Measurements from ENCODE around the gene CAV2.
"Not testable (repeated sequence)": the region's sequence is repeated elsewhere in the genome, so short reads cannot be mapped to it uniquely, and the experiment has no call there.

CAV2 gene

DNA sequence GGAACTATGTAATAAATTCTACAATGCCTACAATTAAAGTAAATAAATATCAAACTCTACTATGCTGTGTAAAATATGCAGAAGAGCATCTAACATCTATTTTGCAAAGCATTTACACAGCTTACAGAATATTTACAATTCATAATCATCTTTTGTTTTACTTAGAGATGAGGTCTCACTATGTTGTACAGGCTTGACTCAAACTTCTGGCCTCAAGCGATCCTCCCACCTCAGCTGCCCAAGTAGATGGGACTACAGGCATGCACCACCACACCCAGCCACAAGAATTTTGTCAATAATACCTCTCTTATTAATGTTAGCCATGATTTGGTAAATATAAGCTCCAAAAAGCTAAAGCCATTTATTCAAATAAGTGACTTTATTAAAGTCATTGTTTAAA lies 21.9 kb upstream of the CAV2 start:
- no peak overlapping the region for H3K4me2 ChIP-seq (ENCODE audit: insufficient read depth, low read length, poor library complexity, severe bottlenecking)
- no peak overlapping the region for H3K4me3 ChIP-seq (ENCODE audit: low read length in 2 of 2)
- H3K9ac ChIP-seq (ENCODE audit: low read depth, low read length, poor library complexity), result no peak overlapping the region
- no peak overlapping the region for H2BK120ac ChIP-seq (ENCODE audit: low read depth, low read length)
- no peaks in the 10 kb centered on the region for H3K9me3 ChIP-seq (replicated peaks in 1 of 2; ENCODE audit: control insufficient read depth in 2 of 2, insufficient read depth in 1 of 2, low read depth in 1 of 2, low read length in 2 of 2)
- no peak overlapping the region for H3K27ac ChIP-seq (replicated peaks; ENCODE audit: low read length)
- H2BK15ac ChIP-seq (ENCODE audit: low read length), result no peak overlapping the region
- no peak overlapping the region for H3K14ac ChIP-seq (ENCODE audit: low read length)
- no peaks in the 10 kb centered on the region for H3K27me3 ChIP-seq (ENCODE audit: control insufficient read depth in 3 of 3, insufficient read depth in 3 of 3, low read depth in 1 of 3, low read length in 3 of 3)
- H3K18ac ChIP-seq (ENCODE audit: low read length), result no peak overlapping the region
- no peaks in the 10 kb centered on the region for H3K4me1 ChIP-seq (ENCODE audit: control insufficient read depth in 2 of 2, insufficient read depth in 1 of 2, low read depth in 1 of 2, low read length in 2 of 2)
- no peak overlapping the region for H4K8ac ChIP-seq (ENCODE audit: low read depth, low read length)
- no peak overlapping the region for H3K23ac ChIP-seq (ENCODE audit: low read depth, low read length, poor library complexity)
- no peak overlapping the region for H2AK5ac ChIP-seq (ENCODE audit: low read depth, low read length)
- no peak overlapping the region for H4K91ac ChIP-seq (ENCODE audit: low read depth, low read length, poor library complexity)
- H2BK12ac ChIP-seq (ENCODE audit: low read length), result no peak overlapping the region
- WGBS, 2 donors (ENCODE audit: extremely low coverage in 2 of 2, insufficient read length in 2 of 2, insufficient replicate concordance in 1 of 2), result no CpG with 5 or more reads among the region's 1 CpG
- no peak for DNase-seq (ENCODE audit: low spot score)
- H3K79me1 ChIP-seq (ENCODE audit: low read depth, low read length), result no peaks in the 10 kb centered on the region
- no peak overlapping the region for H3K4ac ChIP-seq (ENCODE audit: low read length)
- H3K36me3 ChIP-seq (replicated peaks in 1 of 2; ENCODE audit: control insufficient read depth in 2 of 2, insufficient read depth in 2 of 2, low read length in 2 of 2), result no peaks in the 10 kb centered on the region
- H2AFZ ChIP-seq (ENCODE audit: low read length), result no peak overlapping the region
- no peak overlapping the region for H2BK5ac ChIP-seq (ENCODE audit: low read length)

GRCh38 chr7:116478834-116479233 lies 20.7 kb upstream of the CAV2 start:
- Histone ChIP-seq H2BK12ac (ENCODE audit: low read length) (no peak overlapping the region), H2BK5ac (ENCODE audit: low read length) (no peak overlapping the region), H3K4me3 (ENCODE audit: low read length in 2 of 2) (no peak overlapping the region), H2AK5ac (ENCODE audit: low read depth, low read length) (no peak overlapping the region), H3K23ac (ENCODE audit: low read depth, low read length, poor library complexity) (no peak overlapping the region), H4K8ac (ENCODE audit: low read depth, low read length) (no peak overlapping the region), H3K18ac (ENCODE audit: low read length) (no peak overlapping the region), H3K27me3 (ENCODE audit: control insufficient read depth in 3 of 3, insufficient read depth in 3 of 3, low read depth in 1 of 3, low read length in 3 of 3) (no peaks in the 10 kb centered on the region), H3K9ac (ENCODE audit: low read depth, low read length, poor library complexity) (no peak overlapping the region), H3K9me3 (replicated peaks in 1 of 2; ENCODE audit: control insufficient read depth in 2 of 2, insufficient read depth in 1 of 2, low read depth in 1 of 2, low read length in 2 of 2) (no peaks in the 10 kb centered on the region), H3K79me1 (ENCODE audit: low read depth, low read length) (no peaks in the 10 kb centered on the region), H3K36me3 (replicated peaks in 1 of 2; ENCODE audit: control insufficient read depth in 2 of 2, insufficient read depth in 2 of 2, low read length in 2 of 2) (no peaks in the 10 kb centered on the region), H4K91ac (ENCODE audit: low read depth, low read length, poor library complexity) (no peak overlapping the region), H3K4ac (ENCODE audit: low read length) (no peak overlapping the region), H3K14ac (ENCODE audit: low read length) (no peak overlapping the region), H2BK15ac (ENCODE audit: low read length) (no peak overlapping the region), H3K4me1 (ENCODE audit: control insufficient read depth in 2 of 2, insufficient read depth in 1 of 2, low read depth in 1 of 2, low read length in 2 of 2) (no peaks in the 10 kb centered on the region), H2AFZ (ENCODE audit: low read length) (no peak overlapping the region), H3K4me2 (ENCODE audit: insufficient read depth, low read length, poor library complexity, severe bottlenecking) (no peak overlapping the region), H2BK120ac (ENCODE audit: low read depth, low read length) (no peak overlapping the region), H3K27ac (replicated peaks; ENCODE audit: low read length) (no peak overlapping the region)
- no CpG with 5 or more reads among the region's 2 CpGs for WGBS, 2 donors (ENCODE audit: extremely low coverage in 2 of 2, insufficient read length in 2 of 2, insufficient replicate concordance in 1 of 2)
- DNase-seq (ENCODE audit: low spot score), result no peak

GRCh38 chr7:116483271-116483942 lies 16.1 kb upstream of the CAV2 start:
- Histone ChIP-seq H3K36me3 (replicated peaks in 1 of 2; ENCODE audit: control insufficient read depth in 2 of 2, insufficient read depth in 2 of 2, low read length in 2 of 2) (no peaks in the 10 kb centered on the region), H3K27me3 (ENCODE audit: control insufficient read depth in 3 of 3, insufficient read depth in 3 of 3, low read depth in 1 of 3, low read length in 3 of 3) (no peaks in the 10 kb centered on the region), H4K91ac (ENCODE audit: low read depth, low read length, poor library complexity) (no peak overlapping the region), H2BK15ac (ENCODE audit: low read length) (no peak overlapping the region), H3K23ac (ENCODE audit: low read depth, low read length, poor library complexity) (no peak overlapping the region), H3K14ac (ENCODE audit: low read length) (no peak overlapping the region), H3K4me1 (ENCODE audit: control insufficient read depth in 2 of 2, insufficient read depth in 1 of 2, low read depth in 1 of 2, low read length in 2 of 2) (no peaks in the 10 kb centered on the region), H2BK120ac (ENCODE audit: low read depth, low read length) (no peak overlapping the region), H2AFZ (ENCODE audit: low read length) (no peak overlapping the region), H2BK5ac (ENCODE audit: low read length) (no peak overlapping the region), H2BK12ac (ENCODE audit: low read length) (no peak overlapping the region), H3K9ac (ENCODE audit: low read depth, low read length, poor library complexity) (no peak overlapping the region), H3K4me3 (ENCODE audit: low read length in 2 of 2) (no peak overlapping the region), H3K79me1 (ENCODE audit: low read depth, low read length) (no peaks in the 10 kb centered on the region), H3K27ac (replicated peaks; ENCODE audit: low read length) (no peak overlapping the region), H4K8ac (ENCODE audit: low read depth, low read length) (no peak overlapping the region), H3K4ac (ENCODE audit: low read length) (no peak overlapping the region), H2AK5ac (ENCODE audit: low read depth, low read length) (no peak overlapping the region), H3K18ac (ENCODE audit: low read length) (no peak overlapping the region), H3K9me3 (replicated peaks in 1 of 2; ENCODE audit: control insufficient read depth in 2 of 2, insufficient read depth in 1 of 2, low read depth in 1 of 2, low read length in 2 of 2) (no peaks in the 10 kb centered on the region), H3K4me2 (ENCODE audit: insufficient read depth, low read length, poor library complexity, severe bottlenecking) (no peak overlapping the region)
- no CpG with 5 or more reads among the region's 2 CpGs for WGBS, 2 donors (ENCODE audit: extremely low coverage in 2 of 2, insufficient read length in 2 of 2, insufficient replicate concordance in 1 of 2)
- DNase-seq (ENCODE audit: low spot score), result no peak

- not testable (repeated sequence) for H2BK120ac ChIP-seq (ENCODE audit: low read depth, low read length); H3K79me1 ChIP-seq (ENCODE audit: low read depth, low read length); H3K14ac ChIP-seq (ENCODE audit: low read length); H3K4me2 ChIP-seq (ENCODE audit: insufficient read depth, low read length, poor library complexity, severe bottlenecking); H3K27ac ChIP-seq (replicated peaks; ENCODE audit: low read length); H4K8ac ChIP-seq (ENCODE audit: low read depth, low read length); H3K23ac ChIP-seq (ENCODE audit: low read depth, low read length, poor library complexity); H3K4me1 ChIP-seq (ENCODE audit: control insufficient read depth in 2 of 2, insufficient read depth in 1 of 2, low read depth in 1 of 2, low read length in 2 of 2); H3K4ac ChIP-seq (ENCODE audit: low read length); H3K4me3 ChIP-seq (ENCODE audit: low read length in 2 of 2); H3K18ac ChIP-seq (ENCODE audit: low read length); DNase-seq (ENCODE audit: low spot score); H2BK15ac ChIP-seq (ENCODE audit: low read length); H3K9ac ChIP-seq (ENCODE audit: low read depth, low read length, poor library complexity); H2BK12ac ChIP-seq (ENCODE audit: low read length); H3K36me3 ChIP-seq (replicated peaks in 1 of 2; ENCODE audit: control insufficient read depth in 2 of 2, insufficient read depth in 2 of 2, low read length in 2 of 2); H2AFZ ChIP-seq (ENCODE audit: low read length); H2BK5ac ChIP-seq (ENCODE audit: low read length); H4K91ac ChIP-seq (ENCODE audit: low read depth, low read length, poor library complexity); H3K27me3 ChIP-seq (ENCODE audit: control insufficient read depth in 3 of 3, insufficient read depth in 3 of 3, low read depth in 1 of 3, low read length in 3 of 3); H3K9me3 ChIP-seq (replicated peaks in 1 of 2; ENCODE audit: control insufficient read depth in 2 of 2, insufficient read depth in 1 of 2, low read depth in 1 of 2, low read length in 2 of 2); H2AK5ac ChIP-seq (ENCODE audit: low read depth, low read length)
- no CpG with 5 or more reads among the region's 4 CpGs for WGBS, 2 donors (ENCODE audit: extremely low coverage in 2 of 2, insufficient read length in 2 of 2, insufficient replicate concordance in 1 of 2)
Measured at GRCh38 chr7:116484389-116484788, 15.1 kb upstream of the CAV2 start.

Data from neuronal stem cell (in vitro differentiated cells).